ENCODE results near the gene RNPS1. TPM values are rescaled to one million over a fixed set of nuclear protein-coding genes. Genes with fewer than 3 reads are reported as not detected.

Gene RNPS1
- total and polyA plus RNA-seq, 2 of the 4 experiments (the other 2 are of a cell fraction): 57.5 to 192 TPM

DNA sequence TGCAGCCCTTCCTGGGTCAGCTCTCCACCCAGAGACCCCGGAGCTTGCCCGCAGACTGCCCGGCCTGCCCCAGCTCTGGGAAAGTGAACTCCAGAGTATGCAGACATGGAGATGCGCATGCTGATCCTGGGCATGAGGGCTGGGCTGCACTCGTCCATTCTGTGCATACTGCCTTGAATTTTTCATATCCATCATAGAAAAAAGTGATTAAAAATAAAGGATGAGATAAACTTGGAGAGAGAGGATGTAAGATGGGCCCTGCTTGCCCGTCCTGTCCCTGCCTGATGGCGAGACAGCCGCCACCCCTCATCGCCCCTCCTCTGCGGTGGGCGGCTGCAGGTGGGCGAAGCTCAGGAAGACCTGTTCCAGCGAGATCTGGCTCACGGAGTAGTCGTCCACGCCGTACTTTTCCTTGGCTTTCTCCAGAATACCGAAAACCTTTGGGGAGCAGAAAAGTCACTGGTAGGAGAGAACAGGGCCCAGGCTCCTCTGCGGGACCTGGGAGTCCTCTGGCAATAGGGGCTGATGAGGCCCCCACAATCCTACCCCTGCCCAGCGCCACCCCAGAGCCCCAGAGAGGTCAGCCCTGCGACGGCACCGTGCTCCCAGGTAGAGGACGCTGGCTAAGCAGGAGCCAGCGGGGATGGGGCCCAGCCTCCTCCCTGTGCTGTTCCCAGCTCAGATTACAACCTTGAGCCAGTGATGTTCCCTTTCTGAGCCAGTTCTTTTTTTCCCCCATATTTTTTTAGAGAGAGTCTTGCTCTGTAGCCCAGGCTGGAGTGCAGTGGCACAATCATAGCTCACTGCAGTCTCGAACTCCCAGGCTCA, 8.7 kb upstream of the RNPS1 start (continued):
- TF ChIP-seq RAD21 (IDR thresholded peaks at IDR 0.05; ENCODE audit: low read length): no peak

DNA sequence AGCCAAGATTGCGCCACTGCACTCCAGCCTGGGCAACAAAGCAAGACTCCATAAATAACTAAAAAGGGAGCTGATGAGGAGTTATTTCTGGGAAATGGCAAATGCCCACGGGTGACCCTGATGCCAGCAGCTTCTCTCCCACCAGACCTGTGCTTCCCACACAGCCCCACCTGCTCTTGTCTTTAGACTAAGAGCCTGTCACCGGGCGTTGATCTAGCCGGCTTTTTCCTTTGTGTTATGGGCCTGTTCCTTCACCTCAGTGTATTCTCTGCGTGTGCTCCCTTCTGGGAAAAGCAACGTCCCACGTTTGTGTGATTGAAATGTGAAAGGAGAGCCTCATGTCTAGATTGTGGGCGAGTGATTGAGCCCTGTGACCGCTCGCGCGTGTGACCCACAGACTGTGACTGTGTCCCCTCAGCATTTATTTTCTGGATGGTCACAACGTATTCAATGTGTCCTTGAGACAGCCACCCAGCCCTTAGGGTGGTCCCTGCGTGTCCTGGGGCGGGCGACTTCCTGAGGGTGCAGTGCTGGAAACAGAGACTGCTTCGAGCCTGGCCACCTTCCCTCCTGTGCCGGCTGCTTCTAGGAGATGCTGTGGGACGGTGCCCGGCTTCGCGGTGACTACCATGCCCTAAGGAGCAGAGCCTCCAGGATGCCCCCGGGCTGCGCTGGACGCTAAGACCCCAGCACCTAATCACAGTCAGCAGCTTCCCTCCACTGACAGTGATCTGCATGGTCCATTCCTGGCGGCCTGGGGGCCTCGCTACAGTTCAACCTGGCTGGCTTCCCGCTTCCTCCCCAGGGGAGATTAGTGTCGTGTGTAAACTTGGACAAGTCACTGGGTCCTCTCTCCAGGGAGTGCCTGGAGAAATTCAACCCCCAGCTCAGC, 7.8 kb upstream of the RNPS1 start:
- H3K4me1 ChIP-seq (ENCODE audit: control insufficient read depth, insufficient read depth, low read length): no peaks in the 10 kb centered on the region
- 93% methylated on average over 14 of the region's 30 CpGs; no CpG with 5 or more reads in 1 of the 2 experiments for WGBS, 2 experiments (ENCODE audit: extremely low coverage in 2 of 2, insufficient read length in 1 of 2)
- no peak overlapping the region for H3K56ac ChIP-seq (ENCODE audit: extremely low read depth, insufficient read depth, low read length)
- no TSS peak for BruUV-seq (replicated peaks)
- no peak overlapping the region for H2BK15ac ChIP-seq (ENCODE audit: low read depth, low read length)
- CTCF ChIA-PET: no interaction called here
- no peak overlapping the region for H2BK5ac ChIP-seq (ENCODE audit: low read depth, low read length, poor library complexity, severe bottlenecking)
- no peak overlapping the region for H3K27ac ChIP-seq (ENCODE audit: insufficient read depth, low read length)
- DNase-seq: no peak
- H3K4ac ChIP-seq (ENCODE audit: low read depth, low read length): no peak overlapping the region
- no peak overlapping the region for H2BK20ac ChIP-seq (ENCODE audit: low read depth, low read length)
- no peak overlapping the region for H3K4me2 ChIP-seq (ENCODE audit: low read depth, low read length)
- no peak overlapping the region for H3K9ac ChIP-seq (ENCODE audit: low read depth, low read length)
- POLR2A ChIA-PET (ENCODE audit: unreplicated experiment): no interaction called here
- H3K27me3 ChIP-seq (ENCODE audit: control insufficient read depth, insufficient read depth, low read length): peaks cover 20% of the 10 kb centered on the region; the same call in 1 of the 2 replicates
- peaks cover 3% of the 10 kb centered on the region; the same call in 1 of the 2 replicates for H3K36me3 ChIP-seq (ENCODE audit: control insufficient read depth, insufficient read depth, low read length)
- no peaks in the 10 kb centered on the region for H3K9me3 ChIP-seq (ENCODE audit: control insufficient read depth, insufficient read depth, low read length)
- no peak overlapping the region for H4K5ac ChIP-seq (ENCODE audit: low read depth, low read length)
- TF ChIP-seq POLR2A (IDR thresholded peaks at IDR 0.05; ENCODE audit: low read depth, low read length): no peak
- TF ChIP-seq MAZ (IDR thresholded peaks at IDR 0.05; ENCODE audit: borderline replicate concordance, low read depth, low read length): no peak
- TF ChIP-seq, protein P1, sequence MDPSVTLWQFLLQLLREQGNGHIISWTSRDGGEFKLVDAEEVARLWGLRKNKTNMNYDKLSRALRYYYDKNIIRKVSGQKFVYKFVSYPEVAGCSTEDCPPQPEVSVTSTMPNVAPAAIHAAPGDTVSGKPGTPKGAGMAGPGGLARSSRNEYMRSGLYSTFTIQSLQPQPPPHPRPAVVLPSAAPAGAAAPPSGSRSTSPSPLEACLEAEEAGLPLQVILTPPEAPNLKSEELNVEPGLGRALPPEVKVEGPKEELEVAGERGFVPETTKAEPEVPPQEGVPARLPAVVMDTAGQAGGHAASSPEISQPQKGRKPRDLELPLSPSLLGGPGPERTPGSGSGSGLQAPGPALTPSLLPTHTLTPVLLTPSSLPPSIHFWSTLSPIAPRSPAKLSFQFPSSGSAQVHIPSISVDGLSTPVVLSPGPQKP (IDR thresholded peaks at IDR 0.05; ENCODE audit: borderline replicate concordance, low read depth, low read length): no peak
- H4K91ac ChIP-seq (ENCODE audit: insufficient read depth, low read depth, low read length): no peak overlapping the region
- no peak overlapping the region for H2AK5ac ChIP-seq (ENCODE audit: low read depth, low read length)
- no peak overlapping the region for H2BK120ac ChIP-seq (ENCODE audit: low read depth, low read length)
- ATAC-seq (ENCODE audit: low read depth): no peak
- peaks cover 3% of the 10 kb centered on the region; the same call in 1 of the 2 replicates for H4K20me1 ChIP-seq (ENCODE audit: insufficient read depth, low read length)
- no peak overlapping the region for H2AFZ ChIP-seq (replicated peaks; ENCODE audit: low read length, poor library complexity)
- intact Hi-C loops (cut with micrococcal nuclease) (no loop called here), in situ Hi-C loops (cut with MboI; ENCODE audit: low sequenced_read_pairs) (loop anchor here (10.0 kb wide), 1 partner anchor 149 kb away; the partner anchor contains the start of gene CCNF), dilution Hi-C loops (cut with HindIII; ENCODE audit: low sequenced_read_pairs, unreplicated experiment) (no loop called here)
- H3K14ac ChIP-seq (replicated peaks; ENCODE audit: low read depth, low read length): no peak overlapping the region
- peak overlapping the region; percentile 55 for H2AK9ac ChIP-seq (replicated peaks; ENCODE audit: low read depth, low read length, poor library complexity)
- H3K18ac ChIP-seq (ENCODE audit: low read depth, low read length): no peak overlapping the region
- H3K4me3 ChIP-seq (ENCODE audit: insufficient read depth, low read depth, low read length): no peak overlapping the region
- no peak overlapping the region for H4K8ac ChIP-seq (ENCODE audit: low read depth in 2 of 2, low read length in 2 of 2)
- no peaks in the 10 kb centered on the region; the same call in 1 of the 2 replicates for H3K9me1 ChIP-seq (ENCODE audit: insufficient read depth, low read length)
- H3K79me1 ChIP-seq (ENCODE audit: low read depth in 1 of 2, low read length in 2 of 2): peaks cover 0 to 8% of the 10 kb centered on the region in 2 experiments; a peak in 2 of 4 replicates
- H3K23ac ChIP-seq (ENCODE audit: low read depth, low read length): no peak overlapping the region

Data from IMR-90 (cell line).